Measurements from ENCODE around the gene USF2. TPM values are rescaled to one million over a fixed set of nuclear protein-coding genes. Genes with fewer than 3 reads are reported as not detected.

Gene USF2
- total RNA-seq, 1 donor from 2014 or later: 70.0 TPM

- Histone ChIP-seq H4K20me1 (ENCODE audit: insufficient read depth, low read length) (no peaks in the 10 kb centered on the region), H3K36me3 (ENCODE audit: insufficient read depth, low read length) (no peaks in the 10 kb centered on the region), H3K9me3 (ENCODE audit: insufficient read depth, low read depth, low read length) (no peaks in the 10 kb centered on the region), H3K27ac (ENCODE audit: low read depth, low read length) (no peak overlapping the region), H3K9ac (ENCODE audit: low read length) (no peak overlapping the region), H3K79me2 (ENCODE audit: insufficient read depth, low read length) (peaks cover 2% of the 10 kb centered on the region), H3K4me1 (ENCODE audit: insufficient read depth, low read length) (peaks cover 1% of the 10 kb centered on the region), H2AFZ (ENCODE audit: low read depth, low read length) (no peak overlapping the region), H3K4me2 (ENCODE audit: low read length) (no peak overlapping the region), H3K4me3 (ENCODE audit: insufficient read depth, low read depth, low read length) (no peak overlapping the region), H3K27me3 (ENCODE audit: insufficient read depth, low read length) (no peaks in the 10 kb centered on the region)
- Mint-ChIP-seq H3K27me3 (ENCODE audit: low read depth, unreplicated experiment) (no peaks in the 10 kb centered on the region), H3K4me1 (ENCODE audit: low read depth, unreplicated experiment) (peaks cover 5% of the 10 kb centered on the region), H3K36me3 (ENCODE audit: low read depth, unreplicated experiment) (no peaks in the 10 kb centered on the region), H3K27ac (ENCODE audit: unreplicated experiment) (no peak overlapping the region), H3K9me3 (ENCODE audit: unreplicated experiment) (no peaks in the 10 kb centered on the region), H3K4me3 (ENCODE audit: unreplicated experiment) (no peak overlapping the region)
- no peak for TF ChIP-seq EZH2 (IDR thresholded peaks at IDR 0.05; ENCODE audit: insufficient read depth, low read length)
- TF ChIP-seq, protein P1, sequence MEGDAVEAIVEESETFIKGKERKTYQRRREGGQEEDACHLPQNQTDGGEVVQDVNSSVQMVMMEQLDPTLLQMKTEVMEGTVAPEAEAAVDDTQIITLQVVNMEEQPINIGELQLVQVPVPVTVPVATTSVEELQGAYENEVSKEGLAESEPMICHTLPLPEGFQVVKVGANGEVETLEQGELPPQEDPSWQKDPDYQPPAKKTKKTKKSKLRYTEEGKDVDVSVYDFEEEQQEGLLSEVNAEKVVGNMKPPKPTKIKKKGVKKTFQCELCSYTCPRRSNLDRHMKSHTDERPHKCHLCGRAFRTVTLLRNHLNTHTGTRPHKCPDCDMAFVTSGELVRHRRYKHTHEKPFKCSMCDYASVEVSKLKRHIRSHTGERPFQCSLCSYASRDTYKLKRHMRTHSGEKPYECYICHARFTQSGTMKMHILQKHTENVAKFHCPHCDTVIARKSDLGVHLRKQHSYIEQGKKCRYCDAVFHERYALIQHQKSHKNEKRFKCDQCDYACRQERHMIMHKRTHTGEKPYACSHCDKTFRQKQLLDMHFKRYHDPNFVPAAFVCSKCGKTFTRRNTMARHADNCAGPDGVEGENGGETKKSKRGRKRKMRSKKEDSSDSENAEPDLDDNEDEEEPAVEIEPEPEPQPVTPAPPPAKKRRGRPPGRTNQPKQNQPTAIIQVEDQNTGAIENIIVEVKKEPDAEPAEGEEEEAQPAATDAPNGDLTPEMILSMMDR (IDR thresholded peaks at IDR 0.05; ENCODE audit: insufficient read depth, low read depth, low read length): no peak
- DNase-seq (ENCODE audit: low read depth) (no peak), FAIRE-seq (no peak)
These were observed 7.2 kb upstream of the USF2 start for GRCh38 chr19:35261356-35262100.

- H3K36me3 Mint-ChIP-seq (ENCODE audit: low read depth, unreplicated experiment): no peaks in the 10 kb centered on the region
- H3K27ac ChIP-seq (ENCODE audit: low read depth, low read length): no peak overlapping the region
- no peak for FAIRE-seq
- H4K20me1 ChIP-seq (ENCODE audit: insufficient read depth, low read length): no peaks in the 10 kb centered on the region
- H2AFZ ChIP-seq (ENCODE audit: low read depth, low read length): no peak overlapping the region
- peaks cover 9% of the 10 kb centered on the region for H3K79me2 ChIP-seq (ENCODE audit: insufficient read depth, low read length)
- no peaks in the 10 kb centered on the region for H3K27me3 ChIP-seq (ENCODE audit: insufficient read depth, low read length)
- peaks cover 5% of the 10 kb centered on the region for H3K4me1 ChIP-seq (ENCODE audit: insufficient read depth, low read length)
- no peak overlapping the region for H3K4me3 Mint-ChIP-seq (ENCODE audit: unreplicated experiment)
- no peaks in the 10 kb centered on the region for H3K9me3 Mint-ChIP-seq (ENCODE audit: unreplicated experiment)
- DNase-seq (ENCODE audit: low read depth): no peak
- H3K4me1 Mint-ChIP-seq (ENCODE audit: low read depth, unreplicated experiment): peaks cover 5% of the 10 kb centered on the region
- H3K27ac Mint-ChIP-seq (ENCODE audit: unreplicated experiment): no peak overlapping the region
- no peak overlapping the region for H3K9ac ChIP-seq (ENCODE audit: low read length)
- H3K27me3 Mint-ChIP-seq (ENCODE audit: low read depth, unreplicated experiment): no peaks in the 10 kb centered on the region
- H3K4me3 ChIP-seq (ENCODE audit: insufficient read depth, low read depth, low read length): no peak overlapping the region
- H3K9me3 ChIP-seq (ENCODE audit: insufficient read depth, low read depth, low read length): no peaks in the 10 kb centered on the region
- no peaks in the 10 kb centered on the region for H3K36me3 ChIP-seq (ENCODE audit: insufficient read depth, low read length)
- TF ChIP-seq EZH2 (IDR thresholded peaks at IDR 0.05; ENCODE audit: insufficient read depth, low read length): no peak
- TF ChIP-seq, protein P1 (IDR thresholded peaks at IDR 0.05; ENCODE audit: insufficient read depth, low read depth, low read length): no peak
- H3K4me2 ChIP-seq (ENCODE audit: low read length): no peak overlapping the region
These were observed 6.5 kb upstream of the USF2 start for GRCh38 chr19:35262101-35262761.
